ENCODE results near the gene FGF11. TPM values are rescaled to one million over a fixed set of nuclear protein-coding genes. Genes with fewer than 3 reads are reported as not detected.

The FGF11 gene
- total RNA-seq, 1 experiment from 2014 or later = 0.98 TPM

GRCh38 chr17:7407082-7407481 is 32.2 kb upstream of the FGF11 start:
- in situ Hi-C loops (cut with HindIII; ENCODE audit: low pct_unique_long_range_greater_than_20kb, low sequenced_read_pairs) = no loop called here
- DNase-seq (ENCODE audit: low read depth) = no peak

- in situ Hi-C loops (cut with HindIII; ENCODE audit: low pct_unique_long_range_greater_than_20kb, low sequenced_read_pairs) = no loop called here
- DNase-seq (ENCODE audit: low read depth) = no peak
Measured at GRCh38 chr17:7407485-7408251, 31.6 kb upstream of the FGF11 start, which contains the start of gene NLGN2. NLGN2 (plus strand) TSS chr17:7407845; CDS start chr17:7408256, 411 bp downstream.

- in situ Hi-C loops (cut with HindIII; ENCODE audit: low pct_unique_long_range_greater_than_20kb, low sequenced_read_pairs) = no loop called here
- DNase-seq (ENCODE audit: low read depth) = no peak
Measured at GRCh38 chr17:7408252-7408727, 31.0 kb upstream of the FGF11 start.

GRCh38 chr17:7408863-7409262 is 30.4 kb upstream of the FGF11 start:
- no peak for DNase-seq (ENCODE audit: low read depth)
- in situ Hi-C loops (cut with HindIII; ENCODE audit: low pct_unique_long_range_greater_than_20kb, low sequenced_read_pairs) = no loop called here

- in situ Hi-C loops (cut with HindIII; ENCODE audit: low pct_unique_long_range_greater_than_20kb, low sequenced_read_pairs) = no loop called here
Measured at GRCh38 chr17:7409716-7410115, 29.6 kb upstream of the FGF11 start.

GRCh38 chr17:7410634-7411426 is 28.5 kb upstream of the FGF11 start:
- DNase-seq (ENCODE audit: low read depth) = no peak
- in situ Hi-C loops (cut with HindIII; ENCODE audit: low pct_unique_long_range_greater_than_20kb, low sequenced_read_pairs) = no loop called here

More at GRCh38 chr17:7409716-7410115, 29.6 kb upstream of the FGF11 start:
- DNase-seq (ENCODE audit: low read depth) = no peak

- in situ Hi-C loops (cut with HindIII; ENCODE audit: low pct_unique_long_range_greater_than_20kb, low sequenced_read_pairs) = no loop called here
- DNase-seq (ENCODE audit: low read depth) = no peak
Measured at GRCh38 chr17:7411427-7411750, 27.9 kb upstream of the FGF11 start.

- no peak for DNase-seq (ENCODE audit: low read depth)
- in situ Hi-C loops (cut with HindIII; ENCODE audit: low pct_unique_long_range_greater_than_20kb, low sequenced_read_pairs) = no loop called here
Measured at GRCh38 chr17:7413346-7413985, 25.8 kb upstream of the FGF11 start.

GRCh38 chr17:7414837-7415236 is 24.5 kb upstream of the FGF11 start:
- DNase-seq (ENCODE audit: low read depth) = no peak
- in situ Hi-C loops (cut with HindIII; ENCODE audit: low pct_unique_long_range_greater_than_20kb, low sequenced_read_pairs) = no loop called here

GRCh38 chr17:7415784-7416183 is 23.5 kb upstream of the FGF11 start:
- in situ Hi-C loops (cut with HindIII; ENCODE audit: low pct_unique_long_range_greater_than_20kb, low sequenced_read_pairs) = no loop called here
- no peak for DNase-seq (ENCODE audit: low read depth)

GRCh38 chr17:7416323-7416722 is 23.0 kb upstream of the FGF11 start:
- no peak for DNase-seq (ENCODE audit: low read depth)
- in situ Hi-C loops (cut with HindIII; ENCODE audit: low pct_unique_long_range_greater_than_20kb, low sequenced_read_pairs) = no loop called here

GRCh38 chr17:7417056-7417655 is 22.2 kb upstream of the FGF11 start:
- in situ Hi-C loops (cut with HindIII; ENCODE audit: low pct_unique_long_range_greater_than_20kb, low sequenced_read_pairs) = no loop called here
- DNase-seq (ENCODE audit: low read depth) = no peak

GRCh38 chr17:7418472-7419152 is 20.7 kb upstream of the FGF11 start:
- no peak for DNase-seq (ENCODE audit: low read depth)
- in situ Hi-C loops (cut with HindIII; ENCODE audit: low pct_unique_long_range_greater_than_20kb, low sequenced_read_pairs) = no loop called here

- no peak for DNase-seq (ENCODE audit: low read depth)
- in situ Hi-C loops (cut with HindIII; ENCODE audit: low pct_unique_long_range_greater_than_20kb, low sequenced_read_pairs) = no loop called here
Measured at GRCh38 chr17:7419819-7420610, 19.3 kb upstream of the FGF11 start, which contains the start of gene SPEM1. SPEM1 (plus strand) TSS chr17:7420324; CDS start chr17:7420385, 61 bp downstream.

- in situ Hi-C loops (cut with HindIII; ENCODE audit: low pct_unique_long_range_greater_than_20kb, low sequenced_read_pairs) = no loop called here
- DNase-seq (ENCODE audit: low read depth) = no peak
Measured at GRCh38 chr17:7421186-7421585, 18.1 kb upstream of the FGF11 start.

GRCh38 chr17:7423679-7424078 is 15.6 kb upstream of the FGF11 start:
- in situ Hi-C loops (cut with HindIII; ENCODE audit: low pct_unique_long_range_greater_than_20kb, low sequenced_read_pairs) = no loop called here
- DNase-seq (ENCODE audit: low read depth) = no peak

GRCh38 chr17:7425316-7425715 is 14.0 kb upstream of the FGF11 start, which contains the start of gene SPEM2:
SPEM2 (plus strand) TSS chr17:7425616; CDS start chr17:7425689, 73 bp downstream.
- DNase-seq (ENCODE audit: low read depth) = no peak
- in situ Hi-C loops (cut with HindIII; ENCODE audit: low pct_unique_long_range_greater_than_20kb, low sequenced_read_pairs) = no loop called here

All from Caki2 (cell line).